NB4 (cell line): ENCODE measurements around the gene PRR13.

Experiments
- DNase-seq: peaks from one replicate; pipeline ENCODE4 v3.0.0; 2010; ENCODE audit warnings: low read depth
- H3K4me3 ChIP-seq: one replicate; pipeline ENCODE4 v1.5.1; 2011; ENCODE audit warnings: mild to moderate bottlenecking, low read depth, low read length, moderate library complexity
- CTCF ChIP-seq: IDR thresholded peaks from one replicate; pipeline ENCODE4 v1.5.1; 2012; ENCODE audit warnings: low read depth, low read length
- MAX ChIP-seq: IDR thresholded peaks from 2 replicates; pipeline ENCODE4 v1.6.1; 2011; ENCODE audit warnings: low read depth, low read length
- MYC ChIP-seq: IDR thresholded peaks from 2 replicates; pipeline ENCODE4 v1.6.1; 2011; ENCODE audit warnings: low read depth, low read length
- POLR2A ChIP-seq: IDR thresholded peaks from 2 replicates; pipeline ENCODE4 v1.6.1; 2011; ENCODE audit warnings: mild to moderate bottlenecking; ENCODE audit not compliant: insufficient read length; ENCODE audit errors: extremely low read depth

PRR13 gene

GRCh38 chr12:53486736-53487487 lies 45.4 kb downstream of the PRR13 start:
- DNase-seq, result no peak
- peak; percentile 3 for TF ChIP-seq POLR2A
- no peak for TF ChIP-seq MYC
- no peak overlapping the region for H3K4me3 ChIP-seq

GRCh38 chr12:53489242-53489864 lies 47.8 kb downstream of the PRR13 start:
- TF ChIP-seq MAX (no peak), MYC (no peak), POLR2A (no peak), CTCF (no peak)
- DNase-seq, result no peak
- no peak overlapping the region for H3K4me3 ChIP-seq

- TF ChIP-seq MYC (no peak), MAX (no peak), POLR2A (no peak), CTCF (no peak)
- DNase-seq, result no peak
- H3K4me3 ChIP-seq, result peak overlapping the region; percentile 16
Observed at GRCh38 chr12:53492188-53492587, 50.7 kb downstream of the PRR13 start.

- TF ChIP-seq MAX (peak; percentile 84), CTCF (no peak), POLR2A (peak; percentile 65)
- peak; percentile 90 for DNase-seq
- peak overlapping the region; percentile 55 for H3K4me3 ChIP-seq
Observed at GRCh38 chr12:53492830-53493609, 51.5 kb downstream of the PRR13 start.

GRCh38 chr12:53493610-53494391 lies 52.3 kb downstream of the PRR13 start:
- TF ChIP-seq CTCF (no peak), MAX (no peak), MYC (no peak), POLR2A (no peak)

More at GRCh38 chr12:53493610-53494391, 52.3 kb downstream of the PRR13 start:
- DNase-seq, result no peak
- peak overlapping the region; percentile 55 for H3K4me3 ChIP-seq
